Colonic mucosa (tissue), 4 donors: ENCODE data around the gene POLD3. TPM values are rescaled to one million over a fixed set of nuclear protein-coding genes. Genes with fewer than 3 reads are reported as not detected.

Experiments used
- DNase-seq: peaks from one replicate; pipeline ENCODE4 v3.0.0-alpha.2; 2020
- H3K27ac ChIP-seq: fragments of 200-600 bp; one replicate; pipeline ENCODE4 v1.8.0; 2021
- H3K27me3 ChIP-seq: fragments of 200-600 bp; one replicate; pipeline ENCODE4 v1.8.0; 2021
- H3K36me3 ChIP-seq: fragments of 200-600 bp; one replicate; pipeline ENCODE4 v1.8.0; 2021
- H3K4me1 ChIP-seq: fragments of 200-600 bp; one replicate; pipeline ENCODE4 v1.8.0; 2021; ENCODE audit warnings: mild to moderate bottlenecking
- H3K4me3 ChIP-seq: fragments of 200-600 bp; one replicate; pipeline ENCODE4 v1.8.0; 2021
- H3K9ac ChIP-seq, 2 donors: one replicate each; pipeline ENCODE4 v1.7.0; 2013; ENCODE audit warnings: control low read depth in 2 of 2, low read depth in 2 of 2, low read length in 2 of 2
- H3K9me3 ChIP-seq: fragments of 200-600 bp; one replicate; pipeline ENCODE4 v1.8.0; 2021
- CTCF ChIP-seq: fragments of 200-600 bp; IDR thresholded peaks from one replicate; pipeline ENCODE4 v1.8.0; 2022; ENCODE audit warnings: antibody characterized with exemption, mild to moderate bottlenecking
- intact Hi-C: fragments of 100-400 bp; cut with DNase I; formaldehyde crosslinking; loops from one replicate; pipeline ENCODE4 v1.14.1; 2022
- total RNA-seq, 2 donors: library from RNA; stranded (reverse); fragmentation: NEBNext Ultra II Directional in 1 of 2; extraction: Animal tissue kit (Norgen Biotek cat#: 25700) in 1 of 2; gene quantifications; one replicate each; pipeline ENCODE4 v1.2.1, GENCODE V29; 2021
- donor health status: healthy.
- donor health status: DM: no; HTN: no; CAD: no.
- donor health status: DM: no; HTN: no; CAD: no.

The POLD3 gene
- total RNA-seq, 2 donors from 2014 or later = 20.0 to 33.9 TPM

GRCh38 chr11:74570266-74571061, 21.9 kb upstream of the POLD3 start:
- Histone ChIP-seq H3K9me3 (no peaks in the 10 kb centered on the region), H3K9ac (peak overlapping the region in 1 of 2 donors; percentile 62), H3K4me1 (no peaks in the 10 kb centered on the region), H3K27me3 (no peaks in the 10 kb centered on the region), H3K4me3 (no peak overlapping the region), H3K27ac (no peak overlapping the region), H3K36me3 (no peaks in the 10 kb centered on the region)
- intact Hi-C loops = loop anchor here (2.0 to 10.0 kb wide), 2 partner anchors 118 to 316 kb away; no protein-coding TSS in a partner anchor
- DNase-seq = peak; percentile 74
- peak; percentile 54 for TF ChIP-seq CTCF

- peak overlapping the region in 1 of 2 donors; percentile 62 for H3K9ac ChIP-seq
- H3K9me3 ChIP-seq = no peaks in the 10 kb centered on the region
- no peaks in the 10 kb centered on the region for H3K27me3 ChIP-seq
- no peak for TF ChIP-seq CTCF
- no peak for DNase-seq
- H3K4me3 ChIP-seq = no peak overlapping the region
- intact Hi-C loops = loop anchor here (2.0 to 10.0 kb wide), 2 partner anchors 118 to 316 kb away; no protein-coding TSS in a partner anchor
- H3K27ac ChIP-seq = peak overlapping the region; percentile 60
- no peaks in the 10 kb centered on the region for H3K4me1 ChIP-seq
- H3K36me3 ChIP-seq = no peaks in the 10 kb centered on the region
These were observed 21.4 kb upstream of the POLD3 start for GRCh38 chr11:74571062-74571399.

- H3K36me3 ChIP-seq = no peaks in the 10 kb centered on the region
- no peaks in the 10 kb centered on the region for H3K4me1 ChIP-seq
- H3K4me3 ChIP-seq = no peak overlapping the region
- peak overlapping the region; percentile 60 for H3K27ac ChIP-seq
- DNase-seq = no peak
- no peak overlapping the region for H3K9ac ChIP-seq
- no peak for TF ChIP-seq CTCF
- intact Hi-C loops = loop anchor here (10.0 kb wide), 1 partner anchor 318 kb away; no protein-coding TSS in a partner anchor
- no peaks in the 10 kb centered on the region for H3K9me3 ChIP-seq
- no peaks in the 10 kb centered on the region for H3K27me3 ChIP-seq
These were observed 20.0 kb upstream of the POLD3 start for GRCh38 chr11:74572349-74572748.

- no peak overlapping the region for H3K9ac ChIP-seq
- H3K4me1 ChIP-seq = no peaks in the 10 kb centered on the region
- intact Hi-C loops = loop anchor here (10.0 kb wide), 1 partner anchor 320 kb away; no protein-coding TSS in a partner anchor
- no peak overlapping the region for H3K27ac ChIP-seq
- DNase-seq = no peak
- TF ChIP-seq CTCF = no peak
- H3K36me3 ChIP-seq = no peaks in the 10 kb centered on the region
- H3K27me3 ChIP-seq = no peaks in the 10 kb centered on the region
- H3K9me3 ChIP-seq = no peaks in the 10 kb centered on the region
- H3K4me3 ChIP-seq = no peak overlapping the region
These were observed 17.8 kb upstream of the POLD3 start for GRCh38 chr11:74574563-74574962.

GRCh38 chr11:74575999-74576398, 16.4 kb upstream of the POLD3 start:
- no peaks in the 10 kb centered on the region for H3K9me3 ChIP-seq
- H3K4me1 ChIP-seq = no peaks in the 10 kb centered on the region
- intact Hi-C loops = loop anchor here (10.0 kb wide), 1 partner anchor 321 kb away; no protein-coding TSS in a partner anchor
- no peak overlapping the region for H3K9ac ChIP-seq
- H3K36me3 ChIP-seq = no peaks in the 10 kb centered on the region
- H3K27ac ChIP-seq = no peak overlapping the region
- no peak for DNase-seq
- H3K4me3 ChIP-seq = no peak overlapping the region
- H3K27me3 ChIP-seq = no peaks in the 10 kb centered on the region
- no peak for TF ChIP-seq CTCF
